Thoracic aorta (tissue), 2 donors: ENCODE data around the gene MT2A. TPM values are rescaled to one million over a fixed set of nuclear protein-coding genes. Genes with fewer than 3 reads are reported as not detected.
"Not testable (repeated sequence)": the region's sequence is repeated elsewhere in the genome, so short reads cannot be mapped to it uniquely, and the experiment has no call there.

Experiments
- ATAC-seq: fragments of 150-250 bp; one replicate; pipeline ENCODE4 v1.8.0; 2017; ENCODE audit warnings: low read depth; ENCODE audit not compliant: insufficient number of reproducible peaks, low FRiP score
- DNase-seq: peaks from one replicate; pipeline ENCODE4 v3.0.0-alpha.2; 2020; ENCODE audit warnings: low spot score
- H3K27ac ChIP-seq, 2 donors: fragments of 200-600 bp; sonication (generic); 1 replicate in 1 of 2; 2 replicates in 1 of 2; pipeline ENCODE4 v1.5.1; 2016; ENCODE audit warnings: mild to moderate bottlenecking in 2 of 2, moderate library complexity in 2 of 2
- H3K27me3 ChIP-seq: fragments of 200-600 bp; sonication (generic); replicated peaks from 2 replicates; pipeline ENCODE4 v1.6.0; 2016; ENCODE audit warnings: mild to moderate bottlenecking; ENCODE audit not compliant: insufficient read depth
- H3K36me3 ChIP-seq: fragments of 200-600 bp; sonication (generic); one replicate; pipeline ENCODE4 v1.5.1; 2016
- H3K4me1 ChIP-seq, 2 donors: fragments of 200-600 bp; sonication (generic); 1 replicate in 1 of 2; 2 replicates in 1 of 2; pipeline versions ENCODE4 v1.5.1 to v1.6.0; 2016; ENCODE audit warnings: low read depth in 2 of 2, mild to moderate bottlenecking in 1 of 2; ENCODE audit not compliant: control insufficient read depth in 1 of 2
- H3K4me3 ChIP-seq: fragments of 200-600 bp; sonication (generic); 2 replicates; pipeline ENCODE4 v1.5.1; 2016; ENCODE audit warnings: mild to moderate bottlenecking
- H3K9me3 ChIP-seq: fragments of 200-600 bp; sonication (generic); 2 replicates; pipeline ENCODE4 v1.5.1; 2016
- total RNA-seq, 2 donors: library from RNA; depleted of rRNA; stranded (reverse); fragments of >200 nt; gene quantifications; one replicate each; pipeline versions ENCODE4 v1.1.0 to v1.2.3, GENCODE V29; 2016
- TF ChIP-seq, protein P1 (sequence below): fragments of 200-600 bp; sonication (generic); IDR thresholded peaks from one replicate; pipeline ENCODE4 v1.5.1; 2019; ENCODE audit warnings: antibody characterized with exemption

MT2A gene
- total RNA-seq, 2 donors from 2014 or later, result 107 to 185 TPM

DNA sequence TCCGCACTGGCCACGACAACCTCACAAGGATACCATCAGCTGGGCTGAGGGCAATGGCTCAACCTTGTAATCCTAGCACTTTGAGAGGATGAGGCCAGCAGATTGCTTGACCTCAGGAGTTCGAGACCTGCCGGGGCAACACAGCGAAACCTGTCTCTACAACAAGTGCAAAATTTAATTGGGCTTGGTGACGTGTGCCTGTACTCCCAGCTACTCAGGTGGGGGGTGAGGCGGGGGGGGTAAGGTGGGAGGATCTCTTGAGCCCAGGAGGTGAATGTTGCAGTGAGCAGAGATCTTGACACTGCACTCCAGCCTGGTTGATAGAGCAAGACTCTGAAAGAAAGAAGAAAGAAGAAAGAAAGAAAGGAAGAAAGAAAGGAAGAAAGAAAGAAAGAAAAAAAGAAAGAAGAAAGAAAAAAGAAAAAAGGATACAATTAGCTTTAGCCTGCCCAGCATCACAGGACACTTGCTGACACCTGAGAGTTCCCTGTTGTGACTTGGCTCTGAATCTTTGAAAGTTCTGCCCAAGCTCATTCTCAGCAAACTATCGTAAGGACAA is 12.0 kb downstream of the MT2A start:
- no peak for ATAC-seq
- no peak for DNase-seq
- no peaks in the 10 kb centered on the region for H3K36me3 ChIP-seq
- no peaks in the 10 kb centered on the region for H3K27me3 ChIP-seq
- H3K9me3 ChIP-seq, result no peaks in the 10 kb centered on the region
- TF ChIP-seq, protein P1, sequence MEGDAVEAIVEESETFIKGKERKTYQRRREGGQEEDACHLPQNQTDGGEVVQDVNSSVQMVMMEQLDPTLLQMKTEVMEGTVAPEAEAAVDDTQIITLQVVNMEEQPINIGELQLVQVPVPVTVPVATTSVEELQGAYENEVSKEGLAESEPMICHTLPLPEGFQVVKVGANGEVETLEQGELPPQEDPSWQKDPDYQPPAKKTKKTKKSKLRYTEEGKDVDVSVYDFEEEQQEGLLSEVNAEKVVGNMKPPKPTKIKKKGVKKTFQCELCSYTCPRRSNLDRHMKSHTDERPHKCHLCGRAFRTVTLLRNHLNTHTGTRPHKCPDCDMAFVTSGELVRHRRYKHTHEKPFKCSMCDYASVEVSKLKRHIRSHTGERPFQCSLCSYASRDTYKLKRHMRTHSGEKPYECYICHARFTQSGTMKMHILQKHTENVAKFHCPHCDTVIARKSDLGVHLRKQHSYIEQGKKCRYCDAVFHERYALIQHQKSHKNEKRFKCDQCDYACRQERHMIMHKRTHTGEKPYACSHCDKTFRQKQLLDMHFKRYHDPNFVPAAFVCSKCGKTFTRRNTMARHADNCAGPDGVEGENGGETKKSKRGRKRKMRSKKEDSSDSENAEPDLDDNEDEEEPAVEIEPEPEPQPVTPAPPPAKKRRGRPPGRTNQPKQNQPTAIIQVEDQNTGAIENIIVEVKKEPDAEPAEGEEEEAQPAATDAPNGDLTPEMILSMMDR, result no peak
- peaks cover 4 to 14% of the 10 kb centered on the region in 2 donors for H3K4me1 ChIP-seq
- no peak overlapping the region for H3K27ac ChIP-seq
- no peak overlapping the region for H3K4me3 ChIP-seq

DNA sequence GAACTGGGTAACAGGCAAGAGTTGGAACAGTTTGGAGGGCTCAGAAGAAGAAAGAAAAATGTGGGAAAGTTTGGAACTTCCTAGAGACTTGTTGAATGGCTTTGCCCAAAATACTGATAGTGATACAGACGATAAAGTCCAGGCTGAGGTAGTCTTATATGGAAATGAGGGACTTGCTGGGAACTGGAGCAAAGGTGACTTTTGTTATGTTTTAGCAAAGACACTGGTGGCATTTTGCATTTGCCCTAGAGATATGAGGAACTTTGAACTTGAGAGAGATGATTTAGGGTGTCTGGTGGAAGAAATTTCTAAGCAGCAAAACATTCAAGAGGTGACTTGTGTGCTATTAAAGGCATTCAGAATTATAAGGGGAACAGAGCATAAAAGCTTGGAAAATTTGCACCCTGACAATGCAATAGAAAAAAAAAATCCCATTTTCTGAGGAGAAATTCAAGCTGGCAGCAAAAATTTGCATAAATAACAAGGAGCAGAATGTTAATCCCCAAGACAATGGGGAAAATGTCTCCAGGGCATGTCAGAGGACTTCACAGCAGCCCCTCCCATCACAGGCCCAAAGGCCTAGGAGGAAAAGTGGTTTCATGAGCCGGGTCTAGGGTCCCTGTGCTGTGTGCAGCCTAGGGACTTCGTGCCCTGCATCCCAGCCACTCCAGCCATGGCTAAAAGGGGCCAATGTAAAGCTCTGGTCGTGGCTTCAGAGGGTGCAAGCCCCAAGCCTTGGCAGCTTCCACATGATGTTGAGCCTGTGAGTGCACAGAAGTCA is 13.5 kb downstream of the MT2A start:
- not testable (repeated sequence) for H3K27ac ChIP-seq, DNase-seq, H3K4me3 ChIP-seq, H3K27me3 ChIP-seq, ATAC-seq, H3K36me3 ChIP-seq, H3K9me3 ChIP-seq
- H3K4me1 ChIP-seq, result peaks cover 4 to 14% of the 10 kb centered on the region in 2 donors

DNA sequence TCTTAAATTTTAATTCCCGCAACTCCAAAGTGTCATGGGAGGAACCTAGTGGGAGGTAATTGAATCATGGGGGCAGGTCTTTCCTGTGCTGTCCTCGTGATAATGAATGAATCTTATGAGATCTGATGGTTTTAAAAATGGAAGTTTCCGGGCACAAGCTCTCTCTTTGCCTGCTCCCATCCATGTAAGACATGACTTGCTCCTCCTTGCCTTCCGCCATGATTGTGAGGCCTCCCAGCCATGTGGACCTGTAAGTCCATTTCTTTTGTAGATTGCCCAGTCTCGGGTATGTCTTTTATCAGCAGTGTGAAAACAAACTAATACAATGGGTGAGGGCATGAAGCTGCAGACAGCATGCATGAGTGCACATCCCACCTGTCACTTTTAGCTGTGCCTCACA is 14.8 kb downstream of the MT2A start:
- DNase-seq, H3K4me1 ChIP-seq, H3K4me3 ChIP-seq, H3K27me3 ChIP-seq, ATAC-seq, H3K27ac ChIP-seq, H3K36me3 ChIP-seq, H3K9me3 ChIP-seq: not testable (repeated sequence)

DNA sequence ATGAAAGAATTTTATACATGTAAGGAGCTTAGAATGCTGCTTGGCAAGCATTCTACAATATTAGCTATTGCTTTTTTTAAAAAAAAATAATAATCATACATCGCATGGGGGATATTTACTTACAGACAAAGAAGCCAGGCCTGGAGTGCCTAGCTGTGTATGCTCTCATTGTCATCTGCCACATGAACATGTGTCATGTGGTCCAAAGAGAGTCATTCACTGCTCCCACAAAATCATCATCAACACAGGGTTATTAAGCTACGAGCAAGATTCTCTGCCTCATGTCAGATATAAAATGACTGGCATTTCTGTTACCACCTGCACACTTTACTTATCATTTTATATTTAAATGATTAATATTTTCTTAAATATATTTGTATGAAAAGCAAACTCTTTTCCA is 15.3 kb downstream of the MT2A start:
- no peaks in the 10 kb centered on the region for H3K27me3 ChIP-seq
- TF ChIP-seq, protein P1, result no peak
- no peak for ATAC-seq
- H3K4me1 ChIP-seq, result peaks cover 0 to 5% of the 10 kb centered on the region in 2 donors
- no peaks in the 10 kb centered on the region for H3K36me3 ChIP-seq
- H3K27ac ChIP-seq, result no peak overlapping the region
- H3K4me3 ChIP-seq, result no peak overlapping the region
- no peak for DNase-seq
- no peaks in the 10 kb centered on the region for H3K9me3 ChIP-seq

DNA sequence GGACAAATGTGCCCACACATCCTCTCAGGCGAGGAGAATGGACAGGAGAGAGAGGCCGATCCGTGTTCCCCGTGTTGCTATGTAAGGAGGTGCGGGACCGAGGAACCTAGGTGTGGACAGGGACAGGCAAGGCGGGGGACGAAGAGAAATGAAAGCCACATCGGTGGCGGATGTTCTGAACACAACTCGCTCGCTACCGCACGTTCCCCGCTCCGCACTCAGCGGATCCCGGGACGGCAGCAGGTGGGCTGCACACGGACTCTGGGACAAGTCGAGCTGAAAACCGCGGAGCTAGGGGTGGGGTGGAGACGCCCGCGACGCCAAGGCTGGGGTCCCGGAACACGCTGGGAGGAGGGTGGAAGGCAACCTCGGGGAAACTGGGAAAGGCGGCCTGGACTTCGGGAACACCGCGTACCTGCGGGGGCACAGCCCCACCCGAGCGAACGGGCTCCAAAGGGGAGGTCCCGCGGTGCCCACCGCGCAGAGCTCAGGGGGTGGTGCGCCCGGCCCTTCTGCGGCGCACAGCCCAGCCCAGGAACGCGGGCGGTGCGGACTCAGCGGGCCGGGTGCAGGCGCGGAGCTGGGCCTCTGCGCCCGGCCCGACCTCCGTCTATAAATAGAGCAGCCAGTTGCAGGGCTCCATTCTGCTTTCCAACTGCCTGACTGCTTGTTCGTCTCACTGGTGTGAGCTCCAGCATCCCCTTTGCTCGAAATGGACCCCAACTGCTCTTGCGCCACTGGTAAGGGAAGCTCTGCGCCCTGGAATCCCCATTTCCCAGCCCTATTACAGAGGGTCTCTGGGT is 17.0 kb downstream of the MT2A start, which contains the start of gene MT1E:
Gene MT1E, plus strand, starts transcription at position 642 of the 803 bp plus-strand sequence. Its CDS starts 71 bp downstream, at position 713.
- Histone ChIP-seq H3K27ac (peak within 1 kb of the TSS; percentile 95 to 99), H3K9me3 (no peaks in the 10 kb centered on the region), H3K36me3 (no peaks in the 10 kb centered on the region), H3K4me3 (peak within 1 kb of the TSS; percentile 77), H3K27me3 (no peaks in the 10 kb centered on the region), H3K4me1 (peaks cover 0 to 5% of the 10 kb centered on the region in 2 donors)
- TF ChIP-seq, protein P1, result no peak
- DNase-seq (no peak), ATAC-seq (peak; percentile 61)
